Non-pigmented ciliary epithelial cell (primary cell): ENCODE results near the gene UGT1A7.

Source experiments
- DNase-seq: peaks from one replicate; pipeline ENCODE4 v3.0.0-alpha.2; 2010; ENCODE audit warnings: low read depth

The UGT1A7 gene

DNA sequence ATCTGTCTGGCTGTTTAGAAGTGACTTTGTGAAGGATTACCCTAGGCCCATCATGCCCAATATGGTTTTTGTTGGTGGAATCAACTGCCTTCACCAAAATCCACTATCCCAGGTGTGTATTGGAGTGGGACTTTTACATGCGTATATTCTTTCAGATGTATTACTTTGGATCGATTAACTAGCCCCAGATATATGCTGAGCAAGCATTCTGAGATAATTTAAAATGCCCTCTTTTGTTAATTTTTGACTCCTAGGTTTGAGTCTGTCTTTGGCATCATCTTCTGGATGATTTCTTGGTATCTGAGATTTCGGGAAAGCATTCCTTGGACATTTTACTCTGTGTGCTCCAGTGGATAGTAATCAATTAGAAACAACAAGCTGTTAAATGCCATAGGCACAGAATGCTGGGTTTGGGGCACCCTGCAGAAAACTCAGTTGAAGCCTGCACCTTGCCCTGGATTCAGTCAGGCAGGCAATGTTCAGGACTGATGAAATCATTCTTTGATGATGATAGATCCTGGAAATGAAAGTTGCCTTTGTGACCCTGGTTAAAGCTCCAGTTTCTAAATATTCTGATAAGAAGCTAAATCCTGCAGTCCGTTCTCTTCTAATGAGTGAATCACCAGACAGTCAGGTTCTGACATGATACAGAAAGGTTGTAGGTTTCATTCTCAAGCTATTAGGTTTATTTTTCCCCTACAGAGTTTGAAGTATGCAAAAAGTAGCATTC is 79.5 kb downstream of the UGT1A7 start:
- DNase-seq, result no peak

DNA sequence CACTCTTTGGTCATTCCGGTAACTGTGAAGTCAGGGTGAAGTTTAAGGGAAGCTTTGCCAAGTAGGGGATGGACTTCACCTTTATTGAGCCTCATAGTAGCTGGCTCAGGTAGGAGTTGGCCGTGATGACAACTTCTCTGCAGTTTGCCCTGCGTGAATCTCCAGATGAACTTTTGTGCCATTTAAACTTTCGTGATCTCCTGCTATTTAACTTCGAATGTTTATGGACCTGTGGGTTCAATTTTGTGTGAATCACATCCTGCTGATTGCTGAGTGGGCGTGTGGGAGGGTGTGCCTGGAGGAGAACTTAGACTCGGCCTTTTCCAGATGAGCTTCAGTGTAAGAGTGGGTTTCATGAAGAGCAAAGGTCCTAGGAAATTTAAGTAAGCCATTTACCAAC is 82.6 kb downstream of the UGT1A7 start:
- peak; percentile 41 for DNase-seq

GRCh38 chr2:233764761-233765160 is 83.1 kb downstream of the UGT1A7 start:
- no peak for DNase-seq

GRCh38 chr2:233766416-233766815 is 84.7 kb downstream of the UGT1A7 start:
- no peak for DNase-seq

DNA sequence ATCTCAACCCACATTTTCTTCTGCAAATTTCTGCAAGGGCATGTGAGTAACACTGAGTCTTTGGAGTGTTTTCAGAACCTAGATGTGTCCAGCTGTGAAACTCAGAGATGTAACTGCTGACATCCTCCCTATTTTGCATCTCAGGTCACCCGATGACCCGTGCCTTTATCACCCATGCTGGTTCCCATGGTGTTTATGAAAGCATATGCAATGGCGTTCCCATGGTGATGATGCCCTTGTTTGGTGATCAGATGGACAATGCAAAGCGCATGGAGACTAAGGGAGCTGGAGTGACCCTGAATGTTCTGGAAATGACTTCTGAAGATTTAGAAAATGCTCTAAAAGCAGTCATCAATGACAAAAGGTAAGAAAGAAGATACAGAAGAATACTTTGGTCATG is 86.4 kb downstream of the UGT1A7 start:
- DNase-seq, result no peak

- DNase-seq, result no peak
These were observed 87.6 kb downstream of the UGT1A7 start for GRCh38 chr2:233769260-233769659.

DNA sequence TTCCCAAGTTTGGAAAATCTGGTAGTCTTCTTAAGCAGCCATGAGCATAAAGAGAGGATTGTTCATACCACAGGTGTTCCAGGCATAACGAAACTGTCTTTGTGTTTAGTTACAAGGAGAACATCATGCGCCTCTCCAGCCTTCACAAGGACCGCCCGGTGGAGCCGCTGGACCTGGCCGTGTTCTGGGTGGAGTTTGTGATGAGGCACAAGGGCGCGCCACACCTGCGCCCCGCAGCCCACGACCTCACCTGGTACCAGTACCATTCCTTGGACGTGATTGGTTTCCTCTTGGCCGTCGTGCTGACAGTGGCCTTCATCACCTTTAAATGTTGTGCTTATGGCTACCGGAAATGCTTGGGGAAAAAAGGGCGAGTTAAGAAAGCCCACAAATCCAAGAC is 90.5 kb downstream of the UGT1A7 start:
- DNase-seq, result no peak

DNA sequence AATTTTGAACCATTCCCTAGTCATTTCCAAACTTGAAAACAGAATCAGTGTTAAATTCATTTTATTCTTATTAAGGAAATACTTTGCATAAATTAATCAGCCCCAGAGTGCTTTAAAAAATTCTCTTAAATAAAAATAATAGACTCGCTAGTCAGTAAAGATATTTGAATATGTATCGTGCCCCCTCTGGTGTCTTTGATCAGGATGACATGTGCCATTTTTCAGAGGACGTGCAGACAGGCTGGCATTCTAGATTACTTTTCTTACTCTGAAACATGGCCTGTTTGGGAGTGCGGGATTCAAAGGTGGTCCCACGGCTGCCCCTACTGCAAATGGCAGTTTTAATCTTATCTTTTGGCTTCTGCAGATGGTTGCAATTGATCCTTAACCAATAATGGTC is 90.9 kb downstream of the UGT1A7 start:
- no peak for DNase-seq

GRCh38 chr2:233773854-233774253 is 92.2 kb downstream of the UGT1A7 start:
- no peak for DNase-seq

DNA sequence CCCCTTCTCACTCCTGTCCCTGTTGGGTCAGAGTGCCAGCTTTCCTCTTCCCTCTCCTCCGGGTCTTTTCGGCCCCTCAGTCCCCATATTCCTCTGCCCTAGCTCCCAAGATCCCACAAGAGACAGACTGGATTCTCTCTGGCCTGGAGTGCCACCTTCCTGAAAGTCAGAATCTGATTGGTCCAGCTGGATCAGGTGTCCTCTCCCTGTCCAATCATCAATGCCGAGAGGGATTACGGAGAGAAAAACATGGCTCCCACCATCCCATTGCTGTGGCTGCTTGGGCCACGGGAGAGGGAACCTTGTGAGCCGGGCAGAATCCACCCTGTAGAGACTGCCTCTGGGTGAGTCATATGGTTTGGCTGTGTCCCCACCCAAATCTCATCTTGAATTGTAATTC is 93.7 kb downstream of the UGT1A7 start:
- no peak for DNase-seq

- DNase-seq, result no peak
These were observed 96.3 kb downstream of the UGT1A7 start, which contains the start of gene MROH2A for GRCh38 chr2:233778030-233778429. MROH2A (plus strand) TSS chr2:233778330; CDS start chr2:233779359, 1,029 bp downstream.

GRCh38 chr2:233779722-233780121 is 98.0 kb downstream of the UGT1A7 start:
- DNase-seq, result no peak

- no peak for DNase-seq
These were observed 99.1 kb downstream of the UGT1A7 start for GRCh38 chr2:233780771-233781170.

- DNase-seq, result no peak
These were observed 107.9 kb downstream of the UGT1A7 start for GRCh38 chr2:233789554-233789953.

GRCh38 chr2:233791151-233791882 is 109.6 kb downstream of the UGT1A7 start:
- DNase-seq, result no peak

GRCh38 chr2:233791883-233792329 is 110.2 kb downstream of the UGT1A7 start:
- DNase-seq, result no peak

GRCh38 chr2:233792720-233793119 is 111.0 kb downstream of the UGT1A7 start:
- DNase-seq, result no peak

GRCh38 chr2:233793465-233794127 is 111.9 kb downstream of the UGT1A7 start:
- no peak for DNase-seq

- no peak for DNase-seq
These were observed 112.5 kb downstream of the UGT1A7 start for GRCh38 chr2:233794128-233794658.

GRCh38 chr2:233795735-233796171 is 114.1 kb downstream of the UGT1A7 start:
- DNase-seq, result no peak

- no peak for DNase-seq
These were observed 114.6 kb downstream of the UGT1A7 start for GRCh38 chr2:233796254-233796653.

GRCh38 chr2:233798335-233799086 is 116.8 kb downstream of the UGT1A7 start:
- DNase-seq, result no peak
